IPS-NIHi11 (cell line): ENCODE measurements around the gene ARMH2.
A peak's percentile ranks its signal among the peaks of the same experiment; 100 is the strongest.
"Not testable (repeated sequence)": the region's sequence is repeated elsewhere in the genome, so short reads cannot be mapped to it uniquely, and the experiment has no call there.

ENCODE experiments used
- DNase-seq: peaks from one replicate; pipeline ENCODE4 v3.0.0; 2012; ENCODE audit warnings: mixed read lengths, low spot score

Gene ARMH2

DNA sequence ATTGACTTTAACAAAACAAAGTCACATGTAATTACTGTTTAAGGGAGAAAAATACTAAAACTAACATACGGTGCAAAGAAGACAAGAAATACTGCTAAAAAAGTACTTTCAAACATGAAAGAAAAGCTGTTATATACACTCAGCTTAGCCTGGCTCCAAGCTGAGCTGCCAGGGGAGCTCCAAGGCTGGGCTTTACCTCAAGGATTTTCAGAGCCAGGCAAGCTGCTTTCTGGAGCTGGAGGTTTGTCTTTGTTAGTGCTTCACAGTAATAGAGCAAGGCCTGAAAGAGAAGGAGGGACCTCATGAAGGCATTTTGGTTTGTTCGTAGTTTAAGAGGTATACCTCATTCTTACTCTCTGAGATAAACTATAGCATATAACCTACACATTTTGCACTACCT is 19.6 kb upstream of the ARMH2 start:
- no peak for DNase-seq

- DNase-seq, result no peak
Measured at GRCh38 chr6:24809728-24810127, 11.0 kb upstream of the ARMH2 start.

DNA sequence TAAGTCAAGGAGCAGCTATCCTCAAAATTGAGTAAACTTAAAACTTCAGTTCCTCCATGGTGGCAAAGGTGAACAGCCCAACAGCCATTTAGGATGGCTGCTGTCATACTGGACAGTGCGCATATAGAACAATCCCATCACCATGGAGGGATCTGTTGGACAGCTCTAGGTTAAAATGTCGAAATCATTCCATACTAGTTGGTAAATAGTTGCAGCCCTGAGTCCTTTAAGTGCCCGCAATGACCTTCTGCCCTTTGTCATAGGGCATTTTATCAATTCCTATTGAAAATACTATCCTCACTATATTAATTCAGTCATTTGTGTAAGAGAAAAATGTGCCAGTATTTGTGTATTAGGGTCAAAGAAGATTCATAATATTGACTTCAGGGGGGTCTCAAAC is 8.9 kb upstream of the ARMH2 start:
- no peak for DNase-seq

GRCh38 chr6:24802271-24803059 is 3.7 kb upstream of the ARMH2 start:
- DNase-seq, result no peak

DNA sequence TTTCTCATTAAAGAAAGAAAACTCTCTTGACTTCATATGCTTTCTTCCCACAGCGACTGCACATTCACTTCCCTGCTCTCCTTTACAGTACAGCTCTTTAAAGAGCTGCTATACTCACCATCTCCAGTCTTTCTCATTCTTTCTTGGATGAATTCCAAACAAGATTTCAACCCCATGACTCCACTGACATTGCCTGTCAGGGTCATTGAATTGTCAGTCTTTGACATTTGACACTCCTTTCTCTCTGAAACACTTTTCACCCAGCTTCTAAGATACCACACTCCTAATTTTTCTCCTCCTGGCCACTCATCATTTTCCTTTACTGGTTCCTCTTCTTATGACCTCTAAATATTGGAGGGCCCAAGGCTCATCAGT is 811 bp upstream of the ARMH2 start:
- DNase-seq, result no peak

DNA sequence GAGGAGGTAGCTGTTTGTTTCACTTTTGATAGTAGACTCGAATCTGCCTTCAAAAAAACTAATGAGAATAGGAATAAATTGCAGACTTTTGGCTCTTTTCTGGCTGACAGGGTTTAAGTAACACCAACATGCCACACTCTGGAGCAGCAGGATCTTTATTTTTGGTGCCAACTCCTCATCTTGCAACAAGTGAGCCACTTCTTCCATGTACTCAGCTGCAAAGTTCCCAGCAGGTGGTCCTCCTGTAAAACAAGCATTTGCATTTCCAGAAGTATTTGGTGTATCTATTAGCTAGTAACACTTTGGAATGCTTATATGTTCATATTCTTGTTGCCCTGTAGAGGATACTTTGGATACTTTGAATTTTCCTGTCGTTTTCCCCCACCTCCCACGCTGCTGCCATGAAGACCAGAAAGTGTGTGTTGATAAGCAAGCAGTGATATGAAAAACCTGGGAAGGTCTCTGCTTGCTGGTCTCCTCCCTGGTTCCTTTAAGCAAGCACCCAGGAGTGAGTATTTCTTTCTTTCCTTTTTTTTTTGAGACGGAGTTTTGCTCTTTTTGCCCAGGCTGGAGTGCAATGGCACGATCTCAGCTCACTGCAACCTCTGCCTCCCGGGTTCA is 1.0 kb downstream of the ARMH2 start:
- DNase-seq, result no peak

GRCh38 chr6:24796616-24797290 is 2.0 kb downstream of the ARMH2 start:
- no peak for DNase-seq

GRCh38 chr6:24795106-24795505 is 3.6 kb downstream of the ARMH2 start:
- DNase-seq, result no peak

- no peak for DNase-seq
Measured at GRCh38 chr6:24788031-24788665, 10.6 kb downstream of the ARMH2 start.

DNA sequence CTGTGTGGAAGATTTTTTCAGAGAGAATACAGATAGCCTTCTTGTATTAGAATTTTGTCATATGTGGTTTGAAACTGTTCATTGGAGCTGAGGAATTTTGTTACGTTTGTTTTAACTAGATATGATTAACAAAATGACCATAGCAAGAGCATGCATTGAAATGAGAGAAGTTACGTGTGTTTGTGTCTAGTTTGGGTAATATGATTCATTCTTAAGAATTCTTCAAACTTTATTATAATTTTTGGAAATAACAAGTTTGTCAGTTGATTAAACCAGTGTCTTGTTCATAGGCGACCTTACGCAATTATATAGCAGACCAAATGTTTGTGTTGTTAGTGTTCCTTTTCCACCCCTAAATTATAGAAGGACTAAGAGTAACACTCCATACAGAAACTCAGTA is 18.5 kb downstream of the ARMH2 start:
- no peak for DNase-seq

DNA sequence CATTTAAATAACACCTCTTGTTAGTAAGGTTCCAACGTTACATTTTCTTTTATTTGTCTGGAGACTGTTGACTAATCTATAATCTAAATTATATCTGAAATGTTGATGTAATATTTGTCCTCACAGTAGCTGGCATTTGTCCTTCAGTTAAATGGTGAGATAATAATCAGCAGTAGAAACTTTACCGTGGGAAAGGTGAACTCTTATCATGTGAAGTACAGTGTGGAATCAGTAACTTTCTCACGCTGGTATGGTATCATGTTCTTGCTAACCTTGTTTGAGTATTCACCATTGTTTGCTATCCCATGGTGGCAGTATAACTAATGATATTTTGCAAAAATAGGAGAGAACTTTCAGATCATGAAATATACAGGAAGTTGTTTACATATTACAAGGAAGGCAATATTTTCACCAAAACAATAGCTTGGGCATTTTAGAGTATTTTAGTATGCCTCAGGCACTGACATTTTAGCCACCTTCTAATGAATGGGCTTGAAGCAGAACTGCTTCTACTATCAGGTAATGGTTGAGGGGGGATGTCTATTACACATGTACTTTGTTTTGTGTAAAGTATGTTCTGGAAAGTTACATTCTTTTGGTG is 19.2 kb downstream of the ARMH2 start:
- DNase-seq, result no peak

DNA sequence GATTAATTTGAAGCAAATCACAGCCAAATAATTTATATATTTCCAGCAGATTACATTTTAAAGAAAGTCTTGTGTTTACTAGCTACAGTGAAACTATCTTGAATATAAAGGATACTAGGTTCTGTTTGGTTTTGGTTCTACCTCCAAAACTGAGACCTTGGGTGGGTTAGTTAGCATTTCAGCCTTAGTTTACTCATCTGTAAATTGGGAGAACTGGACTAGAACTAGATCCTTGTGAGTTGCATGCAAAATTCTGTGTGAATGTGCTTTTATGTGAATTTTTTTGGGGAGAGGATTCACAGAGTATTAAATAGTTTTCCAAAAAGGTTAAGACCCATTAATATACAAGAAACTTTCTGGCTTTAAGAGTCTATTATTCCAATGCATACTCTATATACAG is 19.8 kb downstream of the ARMH2 start:
- DNase-seq, result no peak

GRCh38 chr6:24778121-24778520 is 20.6 kb downstream of the ARMH2 start:
- no peak for DNase-seq

- no peak for DNase-seq
Measured at GRCh38 chr6:24777227-24777626, 21.5 kb downstream of the ARMH2 start.

- no peak for DNase-seq
Measured at GRCh38 chr6:24775520-24776058, 23.1 kb downstream of the ARMH2 start.

DNA sequence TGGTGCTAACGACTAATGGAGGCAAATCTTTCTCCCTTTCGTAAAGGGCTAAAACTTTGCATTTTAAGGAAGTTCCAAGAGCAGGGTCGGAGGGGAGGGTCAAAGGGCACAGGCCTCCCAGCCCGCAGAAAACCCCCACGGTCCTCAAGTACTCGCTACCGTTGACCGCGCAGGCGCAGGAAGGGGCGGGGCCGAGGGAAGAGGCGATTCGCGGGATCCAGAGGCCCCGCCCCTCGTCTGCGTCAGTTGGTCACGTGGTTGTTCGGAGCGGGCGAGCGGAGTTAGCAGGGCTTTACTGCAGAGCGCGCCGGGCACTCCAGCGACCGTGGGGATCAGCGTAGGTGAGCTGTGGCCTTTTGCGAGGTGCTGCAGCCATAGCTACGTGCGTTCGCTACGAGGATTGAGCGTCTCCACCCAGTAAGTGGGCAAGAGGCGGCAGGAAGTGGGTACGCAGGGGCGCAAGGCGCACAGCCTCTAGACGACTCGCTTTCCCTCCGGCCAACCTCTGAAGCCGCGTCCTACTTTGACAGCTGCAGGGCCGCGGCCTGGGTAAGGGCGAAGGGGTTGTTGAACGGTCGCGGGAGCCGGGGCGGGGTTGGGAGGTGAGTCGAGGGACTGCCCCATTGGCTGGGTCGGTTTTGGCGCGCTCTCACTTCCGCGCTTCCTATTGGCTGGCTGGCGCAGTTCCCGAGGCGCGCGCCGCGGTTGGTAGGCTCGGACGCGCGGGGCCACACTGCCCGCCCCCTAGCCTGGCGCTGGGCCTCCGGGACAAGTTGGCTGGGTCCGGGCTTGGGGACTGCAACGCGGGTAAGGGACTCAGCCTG is 23.8 kb downstream of the ARMH2 start, which contains the start of gene GMNN:
Gene GMNN, plus strand, starts transcription at position 242 of the 824 bp plus-strand sequence. CDS start 2,310 bp downstream, outside the sequence.
- peak; percentile 96 for DNase-seq

- no peak for DNase-seq
Measured at GRCh38 chr6:24768361-24768760, 30.4 kb downstream of the ARMH2 start.

- DNase-seq, result no peak
Measured at GRCh38 chr6:24766680-24767462, 31.8 kb downstream of the ARMH2 start.

DNA sequence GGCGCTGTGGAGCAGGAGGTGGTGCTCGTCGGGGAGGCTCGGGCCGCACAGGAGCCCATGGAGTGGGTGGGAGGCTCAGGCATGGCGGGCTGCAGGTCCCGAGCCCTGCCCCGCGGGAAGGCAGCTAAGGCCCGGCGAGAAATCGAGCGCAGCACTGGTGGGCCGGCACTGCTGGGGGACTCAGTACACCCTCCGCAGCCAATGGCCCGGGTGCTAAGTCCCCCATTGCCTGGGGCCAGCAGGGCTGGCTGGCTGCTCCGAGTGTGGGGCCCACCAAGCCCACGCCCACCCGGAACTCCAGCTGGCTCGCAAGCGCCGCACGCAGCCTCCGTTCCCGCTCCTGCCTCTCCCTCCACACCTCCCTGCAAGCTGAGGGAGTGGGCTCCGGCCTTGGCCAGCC is 32.7 kb downstream of the ARMH2 start:
- not testable (repeated sequence) for DNase-seq
